H9 (cell line): ENCODE measurements around the gene SRBD1. TPM values are rescaled to one million over a fixed set of nuclear protein-coding genes. Genes with fewer than 3 reads are reported as not detected.

Experiments
- DNase-seq: peaks from one replicate; pipeline ENCODE4 v3.0.0-alpha.2; 2017
- H2AFZ ChIP-seq: one replicate; pipeline ENCODE4 v1.6.1; 2013; ENCODE audit warnings: mild to moderate bottlenecking, low read length, control low read depth, moderate library complexity
- H2AK5ac ChIP-seq: 2 replicates; pipeline ENCODE4 v1.6.1; 2013; ENCODE audit warnings: low read length, control low read depth, mixed read lengths; ENCODE audit not compliant: insufficient read length
- H2BK120ac ChIP-seq: one replicate; pipeline ENCODE4 v1.6.1; 2013; ENCODE audit warnings: low read depth, mild to moderate bottlenecking, low read length, control low read depth, inconsistent platforms; ENCODE audit not compliant: poor library complexity, severe bottlenecking
- H2BK12ac ChIP-seq: 2 replicates; pipeline ENCODE4 v1.6.1; 2013; ENCODE audit warnings: low read length, control low read depth, mixed read lengths, low read depth; ENCODE audit not compliant: insufficient read length
- H2BK15ac ChIP-seq: 2 replicates; pipeline ENCODE4 v1.6.1; 2013; ENCODE audit warnings: low read depth, low read length, control low read depth
- H2BK20ac ChIP-seq: one replicate; pipeline ENCODE4 v1.6.1; 2013; ENCODE audit warnings: low read depth, mild to moderate bottlenecking, low read length, control low read depth, inconsistent platforms; ENCODE audit not compliant: poor library complexity, severe bottlenecking
- H2BK5ac ChIP-seq: 2 replicates; pipeline ENCODE4 v1.6.1; 2013; ENCODE audit warnings: low read length, control low read depth, mixed read lengths; ENCODE audit not compliant: insufficient read length
- H3K14ac ChIP-seq: 2 replicates; pipeline ENCODE4 v1.6.1; 2013; ENCODE audit warnings: low read length, control low read depth; ENCODE audit not compliant: insufficient read depth
- H3K18ac ChIP-seq: 2 replicates; pipeline ENCODE4 v1.6.1; 2013; ENCODE audit warnings: low read depth, mild to moderate bottlenecking, mixed read lengths, low read length, control low read depth; ENCODE audit not compliant: insufficient read length
- H3K23ac ChIP-seq: 2 replicates; pipeline ENCODE4 v1.6.1; 2013; ENCODE audit warnings: low read length, control low read depth, mixed read lengths, low read depth; ENCODE audit not compliant: insufficient read length
- H3K23me2 ChIP-seq: 2 replicates; pipeline ENCODE4 v1.6.1; 2013; ENCODE audit warnings: low read depth, mild to moderate bottlenecking, mixed read lengths, low read length, control low read depth; ENCODE audit not compliant: insufficient read length, poor library complexity, severe bottlenecking
- H3K27ac ChIP-seq: 2 replicates; pipeline ENCODE4 v1.5.1; 2013; ENCODE audit warnings: low read length, control low read depth, mixed read lengths, low read depth; ENCODE audit not compliant: insufficient read length
- H3K27me3 ChIP-seq: 2 replicates; pipeline ENCODE4 v1.6.1; 2013; ENCODE audit warnings: low read length, control low read depth, inconsistent platforms; ENCODE audit not compliant: insufficient read depth
- H3K4ac ChIP-seq: 2 replicates; pipeline ENCODE4 v1.6.1; 2013; ENCODE audit warnings: low read depth, mild to moderate bottlenecking, control low read depth, inconsistent platforms, low read length, moderate library complexity
- H3K4me1 ChIP-seq: 2 replicates; pipeline ENCODE4 v1.6.1; 2013; ENCODE audit warnings: low read length, control low read depth, inconsistent platforms; ENCODE audit not compliant: insufficient read depth
- H3K4me2 ChIP-seq: 2 replicates; pipeline ENCODE4 v1.6.1; 2013; ENCODE audit warnings: low read length, control low read depth, mixed read lengths; ENCODE audit not compliant: insufficient read length, insufficient read depth
- H3K56ac ChIP-seq: 2 replicates; pipeline ENCODE4 v1.6.1; 2013; ENCODE audit warnings: low read depth, mild to moderate bottlenecking, mixed read lengths, low read length, control low read depth; ENCODE audit not compliant: insufficient read length
- H3K79me1 ChIP-seq: 2 replicates; pipeline ENCODE4 v1.6.1; 2013; ENCODE audit warnings: low read depth, mild to moderate bottlenecking, moderate library complexity, low read length, control low read depth, inconsistent platforms; ENCODE audit not compliant: insufficient read depth, poor library complexity, severe bottlenecking
- H3K79me2 ChIP-seq: 2 replicates; pipeline ENCODE4 v1.6.1; 2013; ENCODE audit warnings: low read length, control low read depth, inconsistent platforms; ENCODE audit not compliant: insufficient read depth
- H3K9ac ChIP-seq: 2 replicates; pipeline ENCODE4 v1.6.1; 2013; ENCODE audit warnings: low read length, control low read depth, mixed read lengths; ENCODE audit not compliant: insufficient read length; ENCODE audit errors: extremely low read depth
- H3K9me3 ChIP-seq: one replicate; pipeline ENCODE4 v1.6.1; 2013; ENCODE audit warnings: low read depth, low read length, inconsistent platforms; ENCODE audit not compliant: control insufficient read depth
- H3T11ph ChIP-seq: one replicate; pipeline ENCODE4 v1.6.1; 2013; ENCODE audit warnings: mild to moderate bottlenecking, low read length, control low read depth, inconsistent platforms
- H4K20me1 ChIP-seq: one replicate; pipeline ENCODE4 v1.6.1; 2013; ENCODE audit not compliant: control insufficient read depth, insufficient read length, insufficient read depth
- H4K5ac ChIP-seq: 2 replicates; pipeline ENCODE4 v1.6.1; 2013; ENCODE audit warnings: low read depth, mild to moderate bottlenecking, mixed read lengths, low read length, control low read depth; ENCODE audit not compliant: insufficient read length
- H4K8ac ChIP-seq: replicated peaks from 2 replicates; pipeline ENCODE4 v1.6.1; 2013; ENCODE audit warnings: low read length, control low read depth, mixed read lengths, low read depth; ENCODE audit not compliant: insufficient read length
- H4K91ac ChIP-seq: 2 replicates; pipeline ENCODE4 v1.6.1; 2013; ENCODE audit warnings: low read depth, mild to moderate bottlenecking, moderate library complexity, mixed read lengths, low read length, control low read depth; ENCODE audit not compliant: insufficient read length
- H3K27ac Mint-ChIP-seq, 3 experiments: 2 replicates in 2 of 3; 3 replicates in 1 of 3; pipeline ENCODE4 v1.8.0; 2020 to 2021; ENCODE audit warnings: mixed read lengths in 3 of 3, mild to moderate bottlenecking in 1 of 3, moderate library complexity in 1 of 3
- H3K27me3 Mint-ChIP-seq: 2 replicates; pipeline ENCODE4 v1.8.0; 2021; ENCODE audit warnings: low read depth, mild to moderate bottlenecking, moderate library complexity, mixed read lengths
- H3K36me3 Mint-ChIP-seq, 3 experiments: 2 replicates in 2 of 3; 3 replicates in 1 of 3; pipeline ENCODE4 v1.8.0; 2020 to 2021; ENCODE audit warnings: low read depth in 3 of 3, mixed read lengths in 3 of 3; ENCODE audit not compliant: insufficient read depth in 1 of 3
- H3K4me1 Mint-ChIP-seq, 2 experiments: 2 replicates each; pipeline ENCODE4 v1.8.0; 2020; ENCODE audit warnings: mixed read lengths in 2 of 2
- H3K4me3 Mint-ChIP-seq, 2 experiments: 2 replicates in 1 of 2; 3 replicates in 1 of 2; pipeline ENCODE4 v1.8.0; 2020 to 2021; ENCODE audit warnings: mild to moderate bottlenecking in 2 of 2, mixed read lengths in 2 of 2, moderate library complexity in 1 of 2
- H3K9me3 Mint-ChIP-seq, 2 experiments: 2 replicates in 1 of 2; 3 replicates in 1 of 2; pipeline ENCODE4 v1.8.0; 2020; ENCODE audit warnings: mild to moderate bottlenecking in 2 of 2, mixed read lengths in 2 of 2, moderate library complexity in 1 of 2
- CTCF ChIP-seq: fragments of 200-600 bp; sonication (generic); conservative IDR thresholded peaks from 3 replicates; pipeline ENCODE4 v1.8.0; 2021; ENCODE audit warnings: antibody characterized with exemption, mild to moderate bottlenecking
- WGBS: extraction: QIAGEN DNeasy Blood & Tissue Kit; methylation state at CpG from one replicate; pipeline ENCODE4 v1.1.7; 2013; ENCODE audit warnings: missing lambda C conversion rate, low lambda C conversion rate, mixed read lengths; ENCODE audit not compliant: insufficient read length; ENCODE audit errors: extremely low coverage; 5-methylcytosine and 5-hydroxymethylcytosine counted together
- total RNA-seq: library from RNA; stranded (reverse); gene quantifications from 2 replicates; pipeline ENCODE4 v1.2.1, GENCODE V29; 2021

SRBD1 gene
- total RNA-seq, 1 experiment from 2014 or later: 18.3 TPM

DNA sequence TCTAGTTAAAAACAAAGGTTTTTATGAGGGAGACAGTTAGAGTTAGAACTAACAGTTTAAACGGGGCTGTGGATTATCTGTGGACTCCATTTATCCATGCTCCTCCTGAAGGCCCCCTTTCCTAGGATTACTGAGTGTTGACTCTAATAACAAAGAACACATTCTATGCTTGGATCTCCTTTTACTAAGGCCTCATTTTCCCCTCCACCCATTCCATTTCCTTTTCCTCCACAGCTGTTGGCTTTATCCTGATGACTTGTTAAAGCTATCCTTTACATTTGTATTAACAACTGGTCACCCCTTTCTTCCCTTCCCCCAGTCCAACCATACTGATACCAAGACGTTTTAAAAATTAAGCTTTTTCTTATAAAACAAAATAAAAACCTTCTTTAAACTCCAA lies 220.6 kb downstream of the SRBD1 start:
- no peak overlapping the region for H3T11ph ChIP-seq
- no peak overlapping the region for H2AFZ ChIP-seq
- Mint-ChIP-seq H3K4me3 (peak overlapping the region in 1 of 2 experiments; percentile 33; a peak in 1 of 5 replicates), H3K36me3 (peaks cover 8 to 19% (median 14%) of the 10 kb centered on the region in 3 experiments; a peak in 6 of 7 replicates), H3K27me3 (no peaks in the 10 kb centered on the region), H3K9me3 (no peaks in the 10 kb centered on the region), H3K27ac (peak overlapping the region; percentile 42 to 92 (median 91); a peak in 6 of 7 replicates), H3K4me1 (peaks cover 44 to 49% of the 10 kb centered on the region in 2 experiments)
- H2BK5ac ChIP-seq: no peak overlapping the region
- no peak overlapping the region for H2BK20ac ChIP-seq
- no peak overlapping the region for H2BK15ac ChIP-seq
- H3K79me1 ChIP-seq: no peaks in the 10 kb centered on the region
- 100% methylated on average over 1 of the region's 2 CpGs for WGBS
- no peak overlapping the region for H2BK12ac ChIP-seq
- TF ChIP-seq CTCF: no peak
- no peak overlapping the region for H4K5ac ChIP-seq
- H2BK120ac ChIP-seq: no peak overlapping the region
- DNase-seq: no peak
- no peak overlapping the region for H3K4ac ChIP-seq
- H3K4me1 ChIP-seq: peaks cover 14% of the 10 kb centered on the region; the same call in 1 of the 2 replicates
- H3K9me3 ChIP-seq: no peaks in the 10 kb centered on the region
- H3K23ac ChIP-seq: no peak overlapping the region
- no peaks in the 10 kb centered on the region for H3K27me3 ChIP-seq
- no peaks in the 10 kb centered on the region for H3K23me2 ChIP-seq
- H3K4me2 ChIP-seq: no peak overlapping the region
- no peaks in the 10 kb centered on the region for H4K20me1 ChIP-seq
- H3K79me2 ChIP-seq: no peaks in the 10 kb centered on the region
- H2AK5ac ChIP-seq: no peak overlapping the region
- H3K27ac ChIP-seq: peak overlapping the region; percentile 85
- no peak overlapping the region for H4K8ac ChIP-seq
- H3K18ac ChIP-seq: no peak overlapping the region
- no peak overlapping the region for H4K91ac ChIP-seq
- H3K14ac ChIP-seq: no peak overlapping the region
- no peak overlapping the region for H3K9ac ChIP-seq
- H3K56ac ChIP-seq: no peak overlapping the region
